ENCODE results near the gene IFIT1.
"Not testable (repeated sequence)": the region's sequence is repeated elsewhere in the genome, so short reads cannot be mapped to it uniquely, and the experiment has no call there.

The IFIT1 gene

DNA sequence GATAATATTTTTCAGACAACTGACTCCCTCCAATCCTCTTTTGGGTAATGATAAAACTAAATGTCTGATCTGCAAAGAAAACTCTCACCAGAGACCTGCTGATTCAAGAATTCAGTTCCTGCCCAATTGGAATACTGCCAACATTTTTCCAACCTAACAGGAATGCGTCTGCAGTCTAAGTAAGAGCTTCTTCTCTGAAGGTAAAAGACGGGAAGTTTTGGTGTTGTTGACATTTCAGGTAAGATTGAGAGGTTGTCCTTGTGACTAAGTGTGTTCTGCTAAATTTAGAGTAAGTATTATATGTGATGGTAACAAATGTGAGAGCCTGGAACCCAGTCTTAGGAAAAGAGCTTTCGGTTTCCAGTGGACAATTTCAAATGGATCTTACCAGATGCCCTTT lies 39.6 kb downstream of the IFIT1 start:
- DNase-seq (ENCODE audit: low read depth in 2 of 2) = no peak

DNA sequence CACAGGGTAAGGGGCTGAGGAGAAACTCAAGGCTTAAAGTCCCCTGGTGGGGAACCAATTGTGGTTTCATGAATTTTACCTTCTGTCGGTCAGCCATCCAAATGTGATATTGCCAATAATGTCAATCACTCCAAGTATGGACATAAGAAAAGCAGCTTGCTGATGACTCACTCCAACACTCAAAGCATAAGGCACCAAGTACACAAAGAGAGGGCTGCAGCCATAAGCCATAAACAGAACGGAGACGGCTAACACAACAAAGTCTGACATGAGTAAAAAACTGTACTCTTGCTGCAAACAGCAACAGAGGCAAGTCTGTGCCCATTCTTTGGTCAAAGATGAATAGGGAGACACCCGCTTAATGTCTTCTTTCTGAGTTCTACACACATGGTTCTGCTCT lies 46.1 kb downstream of the IFIT1 start:
- no peak for DNase-seq (ENCODE audit: low read depth in 2 of 2)

DNA sequence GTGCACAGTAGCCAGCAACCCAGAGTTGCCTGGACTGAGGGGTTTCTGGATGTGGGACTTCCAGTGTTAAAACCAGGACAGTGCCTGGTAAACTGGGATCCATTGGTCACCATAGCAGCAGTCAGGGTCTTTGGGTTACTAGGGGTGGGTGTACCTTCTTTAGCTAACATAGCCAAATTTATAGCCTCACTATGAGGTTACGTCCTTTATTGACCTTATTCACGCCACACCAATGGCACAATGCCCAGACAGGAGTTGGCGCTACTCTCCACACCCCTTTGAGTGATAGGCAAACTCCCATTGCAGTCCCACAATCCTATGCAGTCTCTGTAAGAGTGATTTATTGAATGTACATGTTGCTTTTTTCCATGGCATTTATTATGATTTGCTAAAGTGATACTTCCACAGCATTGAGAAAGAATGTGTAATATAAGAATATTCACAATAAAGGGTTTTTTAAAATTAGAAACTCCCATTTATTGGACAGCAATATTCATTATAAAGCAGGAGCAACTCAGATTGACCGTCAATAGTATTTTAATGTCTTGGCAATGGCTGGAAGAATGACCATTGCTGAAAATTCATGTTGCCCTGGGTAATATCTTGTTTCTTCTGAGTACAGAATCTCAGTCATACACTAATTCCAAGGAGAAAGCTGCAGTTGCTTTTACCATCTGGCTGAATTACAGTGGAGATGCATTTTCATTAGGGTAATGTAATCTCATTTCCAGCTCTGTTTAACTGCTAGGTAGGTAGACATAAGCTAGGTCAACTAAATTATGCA lies 48.0 kb downstream of the IFIT1 start:
- DNase-seq (ENCODE audit: low read depth in 2 of 2) = no peak

DNA sequence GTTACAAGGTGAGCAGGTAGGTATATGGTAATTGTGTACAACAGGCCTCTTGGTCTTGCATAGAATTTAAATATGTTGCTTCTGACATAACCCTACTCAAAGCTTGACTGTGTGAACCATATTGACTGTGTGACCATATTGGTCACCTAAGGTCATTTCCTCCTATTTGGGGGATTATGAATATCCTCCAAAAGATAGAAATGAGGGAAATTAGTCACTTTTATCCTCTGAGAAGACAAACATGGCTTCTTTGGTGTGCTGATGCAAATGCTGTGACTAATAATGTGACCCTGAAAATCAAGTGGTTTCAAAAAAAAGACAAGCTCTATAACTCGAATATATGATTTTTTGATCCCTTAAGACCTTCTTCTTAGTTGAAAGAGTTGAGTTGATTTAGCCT lies 49.9 kb downstream of the IFIT1 start:
- DNase-seq (ENCODE audit: low read depth in 2 of 2) = no peak

DNA sequence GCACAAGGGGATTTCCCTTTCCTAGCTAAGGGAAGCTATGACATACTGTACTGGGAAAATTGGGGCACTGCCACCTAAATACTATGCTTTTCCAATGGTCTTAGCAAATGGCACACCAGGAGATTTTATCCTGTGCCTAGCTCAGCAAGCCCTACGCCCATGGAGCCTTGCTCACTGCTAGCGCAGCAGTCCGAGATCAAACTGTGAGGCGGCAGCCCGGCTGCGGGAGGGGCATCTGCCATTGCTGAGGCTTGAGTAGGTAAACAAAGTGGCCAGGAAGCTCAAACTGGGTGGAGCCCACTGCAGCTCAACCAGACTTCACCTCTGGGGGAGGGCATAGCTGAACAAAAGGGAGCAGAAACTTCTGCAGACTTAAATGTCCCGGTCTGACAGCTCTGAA lies 52.4 kb downstream of the IFIT1 start:
- DNase-seq (ENCODE audit: low read depth in 2 of 2) = not testable (repeated sequence)

DNA sequence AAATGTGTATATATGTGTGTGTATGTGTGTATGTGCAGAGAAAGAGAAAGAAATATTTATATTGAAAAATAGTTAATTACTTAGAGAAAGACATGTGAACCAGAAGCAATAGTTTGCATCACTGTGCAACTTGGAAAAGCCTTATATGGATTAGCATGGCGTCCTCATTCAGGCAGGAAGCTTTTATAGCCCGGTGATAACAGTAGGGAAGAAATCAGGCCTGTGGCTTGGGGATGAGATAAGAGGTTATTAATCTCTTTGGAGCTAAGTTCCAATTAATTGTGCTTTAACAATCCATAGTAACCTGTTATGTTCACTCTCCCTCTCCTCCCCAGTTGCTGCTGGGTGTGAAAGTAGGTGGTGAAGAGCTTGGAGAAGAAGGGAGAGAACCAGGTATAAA lies 58.5 kb downstream of the IFIT1 start:
- no peak for DNase-seq (ENCODE audit: low read depth in 2 of 2)

DNA sequence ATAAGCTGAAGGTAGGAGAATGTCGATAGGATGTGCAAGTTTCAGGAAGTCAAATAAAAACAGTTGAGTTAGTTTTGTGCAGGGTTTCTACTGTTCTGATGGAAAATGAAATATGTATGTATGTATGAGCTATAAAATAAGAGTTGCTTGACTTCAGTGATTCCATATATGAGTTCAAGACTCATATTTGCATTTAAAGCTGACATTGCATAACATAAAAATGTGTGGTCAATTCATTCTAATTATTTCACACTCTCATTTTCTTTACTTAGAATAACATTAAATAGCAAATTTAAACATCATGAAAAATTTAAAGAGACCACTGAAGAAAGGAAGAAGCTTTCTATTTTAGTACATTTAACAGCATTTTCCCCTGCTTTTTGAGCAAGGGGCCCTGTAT lies 59.8 kb downstream of the IFIT1 start:
- no peak for DNase-seq (ENCODE audit: low read depth in 2 of 2)

DNA sequence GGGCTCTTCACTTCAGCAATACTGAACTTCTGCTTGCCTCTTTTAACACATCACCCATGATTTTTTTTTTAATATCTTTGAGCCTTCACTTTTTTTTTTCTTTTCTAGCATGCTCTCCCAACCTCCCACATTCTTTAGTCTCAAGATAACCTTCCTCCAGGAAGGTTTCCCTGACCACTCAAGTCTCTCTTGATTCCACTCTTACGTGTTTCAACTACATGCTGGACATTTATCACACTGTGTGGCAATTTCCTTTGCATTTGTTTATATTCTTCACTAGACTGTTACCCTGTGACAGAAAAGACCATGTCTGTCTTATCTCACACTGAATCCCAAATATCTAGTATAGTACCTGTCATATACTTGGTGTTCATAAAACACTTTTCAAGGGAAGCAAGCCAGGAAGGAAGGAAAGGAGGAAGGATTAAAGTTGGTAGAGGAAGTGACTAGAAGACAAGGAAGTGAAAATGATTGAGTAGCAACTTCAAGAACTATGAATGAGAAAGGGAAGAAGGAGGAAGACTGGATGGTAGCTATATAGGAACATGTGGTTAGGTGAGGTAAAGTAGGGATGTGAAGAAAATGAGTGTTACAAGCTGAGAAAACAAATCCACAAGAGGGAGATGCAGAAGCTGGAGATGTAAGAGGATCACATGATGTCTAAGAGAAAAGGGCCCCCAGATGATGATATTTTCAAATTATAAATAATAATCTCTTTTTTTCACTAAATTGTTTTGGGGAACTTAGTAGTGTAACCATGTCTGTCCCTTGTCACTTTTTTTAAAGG lies 62.3 kb downstream of the IFIT1 start:
- DNase-seq (ENCODE audit: low read depth in 2 of 2) = no peak
